ENCODE results near the gene ABCG5. TPM values are rescaled to one million over a fixed set of nuclear protein-coding genes. Genes with fewer than 3 reads are reported as not detected.

ABCG5 gene
- total RNA-seq, 6 donors from 2014 or later = 0.09 TPM; not detected in 5

- no peak for DNase-seq
- H3K4me1 ChIP-seq = peaks cover 0 to 3% (median 0%) of the 10 kb centered on the region in 4 donors
- TF ChIP-seq EP300 (IDR thresholded peaks at IDR 0.05) (no peak), POLR2A (IDR thresholded peaks at IDR 0.05) (no peak), CTCF (IDR thresholded peaks at IDR 0.05) (no peak)
- no peaks in the 10 kb centered on the region for H3K27me3 ChIP-seq
- no peak overlapping the region for H3K4me3 ChIP-seq
- WGBS, 2 donors = 72 to 74% methylated on average over 1 of the region's 1 CpG
- no peak for ATAC-seq (ENCODE audit: low FRiP score in 2 of 2)
- H3K9me3 ChIP-seq = no peaks in the 10 kb centered on the region
- H3K36me3 ChIP-seq = peaks cover 0 to 32% (median 7%) of the 10 kb centered on the region in 4 donors
- H3K27ac ChIP-seq = no peak overlapping the region
These were observed 42.4 kb downstream of the ABCG5 start for GRCh38 chr2:43796206-43796605.

DNA sequence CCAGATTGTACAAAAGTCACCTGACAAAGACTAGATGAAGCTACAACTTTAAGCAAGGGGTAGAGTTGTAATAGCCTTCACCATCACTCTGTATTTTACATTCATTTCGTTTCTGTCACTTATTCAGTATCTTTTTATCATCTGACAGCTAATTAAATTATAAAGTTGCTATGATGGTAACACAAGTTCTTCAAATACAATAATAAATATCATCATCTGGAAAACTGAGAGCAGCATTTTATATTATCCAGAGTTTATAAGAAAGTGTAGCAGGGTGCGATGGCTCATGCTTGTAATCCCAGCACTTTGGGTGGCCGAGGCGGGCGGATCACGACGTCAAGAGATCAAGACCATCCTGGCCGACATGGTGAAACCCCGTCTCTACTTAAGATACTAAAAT is 43.7 kb downstream of the ABCG5 start:
- Histone ChIP-seq H3K27ac (no peak overlapping the region), H3K27me3 (no peaks in the 10 kb centered on the region), H3K36me3 (peaks cover 0 to 36% (median 7%) of the 10 kb centered on the region in 4 donors), H3K4me3 (no peak overlapping the region), H3K9me3 (no peaks in the 10 kb centered on the region), H3K4me1 (peaks cover 0 to 3% (median 0%) of the 10 kb centered on the region in 4 donors)
- WGBS, 2 donors = 75 to 79% methylated on average over 9 of the region's 9 CpGs
- no peak for TF ChIP-seq EP300 (IDR thresholded peaks at IDR 0.05)
- no peak for TF ChIP-seq POLR2A (IDR thresholded peaks at IDR 0.05)
- no peak for TF ChIP-seq POLR2AphosphoS5 (IDR thresholded peaks at IDR 0.05)
- TF ChIP-seq CTCF (IDR thresholded peaks at IDR 0.05) = no peak
- DNase-seq (no peak), ATAC-seq (ENCODE audit: low FRiP score in 2 of 2) (no peak)

DNA sequence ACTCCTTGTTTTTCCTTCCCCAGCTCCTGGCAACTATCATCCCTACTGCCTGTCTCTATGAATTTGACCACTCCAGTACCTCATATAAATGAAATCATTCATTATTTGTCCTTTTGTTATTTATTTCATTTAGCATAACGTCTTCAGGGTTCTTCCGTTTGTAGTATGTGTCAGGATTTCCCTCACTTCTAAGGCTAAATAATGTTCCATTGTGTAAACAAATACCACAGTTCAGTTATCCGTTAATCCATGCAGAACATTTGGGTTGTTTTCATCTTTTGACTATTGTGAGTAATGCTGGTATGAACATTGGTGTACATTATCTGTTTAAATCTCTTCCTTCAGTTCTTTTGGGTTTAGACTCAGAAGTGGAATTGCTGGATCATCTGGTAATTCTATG is 46.0 kb downstream of the ABCG5 start:
- Histone ChIP-seq H3K27ac (no peak overlapping the region), H3K4me3 (no peak overlapping the region), H3K9me3 (no peaks in the 10 kb centered on the region), H3K4me1 (peaks cover 0 to 3% (median 0%) of the 10 kb centered on the region in 4 donors), H3K36me3 (peaks cover 0 to 46% (median 6%) of the 10 kb centered on the region in 4 donors), H3K27me3 (no peaks in the 10 kb centered on the region)
- DNase-seq (no peak), ATAC-seq (ENCODE audit: low FRiP score in 2 of 2) (no peak)
- WGBS, 2 donors = 70 to 73% methylated on average over 3 of the region's 3 CpGs
- TF ChIP-seq EP300 (IDR thresholded peaks at IDR 0.05) (no peak), POLR2AphosphoS5 (IDR thresholded peaks at IDR 0.05) (no peak), POLR2A (IDR thresholded peaks at IDR 0.05) (no peak), CTCF (IDR thresholded peaks at IDR 0.05) (no peak)

- peaks cover 0 to 46% (median 4%) of the 10 kb centered on the region in 4 donors for H3K36me3 ChIP-seq
- peaks cover 0 to 3% (median 0%) of the 10 kb centered on the region in 4 donors for H3K4me1 ChIP-seq
- H3K9me3 ChIP-seq = no peaks in the 10 kb centered on the region
- ATAC-seq (ENCODE audit: low FRiP score in 2 of 2) = no peak
- DNase-seq = no peak
- TF ChIP-seq EP300 (IDR thresholded peaks at IDR 0.05) = no peak
- no peak overlapping the region for H3K4me3 ChIP-seq
- peak overlapping the region in 2 of 4 donors; percentile 7 to 60 for H3K27ac ChIP-seq
- H3K27me3 ChIP-seq = no peaks in the 10 kb centered on the region
- 84 to 85% methylated on average over 2 of the region's 2 CpGs for WGBS, 2 donors
These were observed 47.4 kb downstream of the ABCG5 start for GRCh38 chr2:43791035-43791765.

GRCh38 chr2:43790147-43790546 is 48.5 kb downstream of the ABCG5 start:
- TF ChIP-seq POLR2A (IDR thresholded peaks at IDR 0.05) (no peak), EP300 (IDR thresholded peaks at IDR 0.05) (no peak), CTCF (IDR thresholded peaks at IDR 0.05) (no peak)
- H3K27ac ChIP-seq = peak overlapping the region in 1 of 4 donors; percentile 2
- WGBS, 2 donors = 75 to 77% methylated on average over 5 of the region's 5 CpGs

More at GRCh38 chr2:43790147-43790546, 48.5 kb downstream of the ABCG5 start:
- DNase-seq = no peak
- H3K4me3 ChIP-seq = no peak overlapping the region
- H3K36me3 ChIP-seq = peaks cover 0 to 39% (median 4%) of the 10 kb centered on the region in 4 donors
- H3K27me3 ChIP-seq = no peaks in the 10 kb centered on the region
- no peaks in the 10 kb centered on the region for H3K9me3 ChIP-seq
- H3K4me1 ChIP-seq = peaks cover 0 to 3% (median 0%) of the 10 kb centered on the region in 4 donors
- no peak for ATAC-seq (ENCODE audit: low FRiP score in 2 of 2)

Data from upper lobe of left lung (tissue), 6 donors.